A172 (cell line): ENCODE data around the gene DAND5. TPM values are rescaled to one million over a fixed set of nuclear protein-coding genes. Genes with fewer than 3 reads are reported as not detected.
A peak's percentile ranks its signal among the peaks of the same experiment; 100 is the strongest.

ENCODE experiments used
- DNase-seq: peaks from one replicate; pipeline ENCODE4 v3.0.0-alpha.2; 2015; ENCODE audit warnings: low spot score
- total RNA-seq: library from RNA; depleted of rRNA; stranded (reverse); fragments of >200 nt; shearing (Covaris generic); gene quantifications from 2 replicates; pipeline ENCODE4 v1.2.3, GENCODE V29; 2014; rRNA removed

Gene DAND5, protein sequence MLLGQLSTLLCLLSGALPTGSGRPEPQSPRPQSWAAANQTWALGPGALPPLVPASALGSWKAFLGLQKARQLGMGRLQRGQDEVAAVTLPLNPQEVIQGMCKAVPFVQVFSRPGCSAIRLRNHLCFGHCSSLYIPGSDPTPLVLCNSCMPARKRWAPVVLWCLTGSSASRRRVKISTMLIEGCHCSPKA
- 0.10 and 0.36 TPM in 2 replicates for total RNA-seq

GRCh38 chr19:12969292-12969988, at the start of gene DAND5:
Gene DAND5 (plus strand): TSS chr19:12969576. CDS start chr19:12969661, 85 bp downstream.
- no peak for DNase-seq

DNA sequence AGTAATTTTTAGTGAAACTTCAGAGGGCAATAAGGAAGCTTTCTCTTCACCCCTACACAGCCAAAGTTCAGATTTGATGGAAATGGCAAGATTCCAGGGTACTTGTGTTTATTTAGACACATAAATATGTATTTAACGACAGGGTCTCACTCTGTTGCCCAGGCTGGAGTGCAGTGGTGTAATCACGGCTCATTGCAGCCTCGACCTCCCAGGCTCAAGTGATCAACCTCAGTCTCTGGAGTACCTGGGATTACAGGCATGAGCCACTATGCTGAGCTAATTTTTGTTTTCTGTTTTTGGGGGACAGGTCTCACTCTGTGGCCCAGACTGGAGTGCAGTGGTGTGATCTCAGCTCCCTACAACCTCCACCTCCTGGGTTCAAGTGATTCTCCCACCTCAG, 48.3 kb upstream of the DAND5 start:
- DNase-seq = no peak

- no peak for DNase-seq
These were observed 46.4 kb upstream of the DAND5 start for GRCh38 chr19:12922959-12923358.

DNA sequence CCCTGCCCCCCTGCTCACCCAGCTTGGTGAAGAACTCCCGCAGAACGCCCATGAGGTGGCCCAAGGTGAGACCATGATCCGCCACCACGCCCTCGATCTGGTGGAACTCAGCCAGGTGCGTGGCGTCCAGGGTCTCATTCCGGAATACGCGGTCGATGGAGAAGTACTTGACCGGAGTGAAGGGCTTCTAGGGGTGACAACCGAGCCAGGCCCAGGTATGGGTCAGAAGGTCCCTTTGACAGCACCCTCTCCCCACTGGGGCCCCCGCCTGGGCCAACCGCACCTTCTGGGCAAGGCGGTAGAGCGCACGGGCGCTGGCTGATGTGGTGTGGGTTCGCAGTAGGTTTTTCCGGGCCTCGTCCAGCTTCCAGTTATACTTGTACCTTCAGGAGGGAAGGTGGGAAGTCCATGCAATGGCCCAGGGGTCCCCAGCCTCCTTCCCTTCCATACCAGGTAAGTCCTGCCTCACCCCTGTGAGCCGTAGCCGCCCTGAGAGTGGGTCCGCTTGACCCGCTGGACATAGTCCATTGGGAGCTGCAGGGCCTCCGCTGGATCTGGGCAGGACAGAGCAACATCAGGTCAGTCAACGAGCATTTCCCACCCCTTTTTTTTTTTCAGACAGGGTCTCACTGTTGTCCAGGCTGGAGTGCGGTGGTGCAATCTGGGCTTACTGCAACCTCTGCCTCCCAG, 44.6 kb upstream of the DAND5 start:
- DNase-seq = no peak

DNA sequence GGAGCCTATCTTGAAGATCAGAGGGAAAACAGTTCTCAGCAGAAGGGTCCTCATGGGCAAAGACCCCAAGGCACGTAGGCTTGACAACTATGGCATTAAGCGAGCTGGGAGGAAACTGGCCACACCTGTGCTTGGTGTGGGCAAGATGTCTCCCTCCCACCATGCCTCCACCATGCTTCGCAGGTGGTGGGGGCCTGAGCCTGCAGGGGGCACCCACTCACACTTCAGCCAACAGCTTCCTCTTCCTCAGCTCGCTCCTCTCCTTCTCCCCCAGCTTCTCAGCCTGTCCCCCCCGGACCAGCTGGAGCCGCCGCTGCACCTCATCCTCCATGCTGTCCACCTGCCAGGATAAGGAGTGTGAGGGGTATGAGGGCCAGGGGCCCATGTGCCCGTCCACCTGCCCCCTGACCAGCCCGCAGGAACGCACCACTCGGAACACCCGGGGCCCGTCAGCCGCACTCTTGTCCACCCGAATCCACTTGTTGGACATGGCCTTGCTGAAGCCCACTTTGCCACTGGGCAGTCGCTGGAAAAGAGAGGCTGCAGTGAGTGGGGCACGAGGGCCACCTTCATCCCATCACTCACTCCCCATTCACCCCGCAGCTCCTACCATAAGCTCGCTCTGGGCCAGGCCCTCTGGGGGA, 39.3 kb upstream of the DAND5 start:
- DNase-seq = no peak

DNA sequence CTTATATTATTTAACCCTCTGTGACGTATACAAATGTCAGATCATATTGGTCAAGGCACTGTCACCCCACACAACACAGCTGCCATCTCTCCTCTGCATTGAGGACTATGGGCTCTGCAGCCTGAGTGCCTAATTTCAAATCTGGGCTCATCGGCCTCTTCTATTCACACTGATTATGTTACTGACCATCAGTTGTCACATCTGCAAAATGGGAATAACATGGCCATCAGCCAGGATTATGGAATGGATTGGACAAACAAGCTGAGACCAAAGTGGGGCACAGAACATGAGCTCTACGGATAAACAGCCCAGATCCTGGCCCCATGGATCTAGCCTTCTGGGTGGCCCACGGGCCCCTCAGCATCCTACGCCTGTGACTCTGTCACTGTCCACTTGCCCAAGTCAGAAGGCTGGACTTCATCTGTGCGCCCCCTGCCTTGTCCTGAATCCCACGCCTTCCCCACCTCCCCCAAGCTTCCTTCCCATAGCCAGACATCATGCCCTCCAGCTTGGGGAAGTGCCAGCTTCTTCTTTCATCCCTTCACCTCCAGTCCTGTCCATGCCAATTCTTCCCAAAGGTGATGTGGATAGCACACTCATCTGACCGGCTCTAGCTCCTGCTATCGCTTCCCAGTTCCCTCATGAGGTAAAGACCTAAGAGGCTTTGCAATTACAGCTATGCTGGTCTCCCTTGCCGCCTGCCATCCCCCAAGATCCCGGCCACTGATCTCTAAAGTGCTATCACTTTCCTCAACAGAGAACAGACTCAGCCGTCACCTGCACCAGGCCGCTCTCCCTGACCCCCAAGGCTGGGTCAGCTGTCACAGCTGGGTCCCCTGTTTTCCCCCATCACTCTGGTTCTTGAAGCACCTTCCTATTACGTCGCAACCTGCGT, 36.7 kb upstream of the DAND5 start:
- DNase-seq = no peak

- DNase-seq = peak; percentile 88
These were observed 35.9 kb upstream of the DAND5 start, which contains the start of gene FARSA for GRCh38 chr19:12933287-12934072. Gene FARSA (minus strand): TSS chr19:12933711. CDS start chr19:12933696, 15 bp downstream.

GRCh38 chr19:12935071-12935470, 34.3 kb upstream of the DAND5 start:
- no peak for DNase-seq

- no peak for DNase-seq
These were observed 32.8 kb upstream of the DAND5 start for GRCh38 chr19:12936582-12936981.

DNA sequence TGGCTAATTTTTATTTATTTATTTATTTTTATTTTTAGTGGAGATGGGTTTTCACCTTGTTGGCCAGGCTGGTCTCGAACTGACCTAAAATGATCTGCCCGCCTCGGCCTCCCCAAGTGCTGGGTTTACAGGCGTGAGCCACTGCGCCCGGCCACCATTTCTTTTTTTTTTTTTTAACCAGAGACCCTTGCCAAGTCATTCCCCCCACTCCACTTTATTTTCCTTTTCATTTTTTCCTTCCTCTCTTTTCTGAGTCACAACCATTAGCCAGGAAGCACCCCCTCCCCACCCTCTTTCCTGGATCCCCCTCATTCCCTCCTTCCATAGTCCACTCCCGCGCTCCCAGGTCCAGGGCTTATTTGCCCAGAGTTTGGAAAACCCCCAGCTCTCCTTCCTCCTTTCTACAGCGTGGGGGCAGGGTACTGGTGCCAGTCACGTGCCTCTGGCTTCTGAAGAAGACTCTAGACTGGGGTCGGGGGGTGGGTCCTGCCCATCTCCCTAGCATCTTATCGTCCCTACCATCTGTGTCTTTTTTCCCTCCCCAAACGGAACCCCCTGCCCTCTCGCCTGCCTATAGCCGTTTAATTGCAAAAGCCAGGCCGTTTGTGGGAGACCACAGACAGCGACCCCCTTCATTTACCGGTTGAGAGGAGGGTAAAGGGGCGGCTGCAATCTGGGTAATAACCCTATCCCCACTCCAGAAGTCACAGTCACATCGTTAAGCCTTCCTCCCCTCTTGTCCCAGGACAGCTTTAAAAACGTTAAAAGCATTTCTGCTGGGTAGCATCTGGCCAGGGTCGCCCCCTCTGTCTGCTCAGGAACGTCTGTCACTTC, 32.1 kb upstream of the DAND5 start:
- peak; percentile 46 for DNase-seq

DNA sequence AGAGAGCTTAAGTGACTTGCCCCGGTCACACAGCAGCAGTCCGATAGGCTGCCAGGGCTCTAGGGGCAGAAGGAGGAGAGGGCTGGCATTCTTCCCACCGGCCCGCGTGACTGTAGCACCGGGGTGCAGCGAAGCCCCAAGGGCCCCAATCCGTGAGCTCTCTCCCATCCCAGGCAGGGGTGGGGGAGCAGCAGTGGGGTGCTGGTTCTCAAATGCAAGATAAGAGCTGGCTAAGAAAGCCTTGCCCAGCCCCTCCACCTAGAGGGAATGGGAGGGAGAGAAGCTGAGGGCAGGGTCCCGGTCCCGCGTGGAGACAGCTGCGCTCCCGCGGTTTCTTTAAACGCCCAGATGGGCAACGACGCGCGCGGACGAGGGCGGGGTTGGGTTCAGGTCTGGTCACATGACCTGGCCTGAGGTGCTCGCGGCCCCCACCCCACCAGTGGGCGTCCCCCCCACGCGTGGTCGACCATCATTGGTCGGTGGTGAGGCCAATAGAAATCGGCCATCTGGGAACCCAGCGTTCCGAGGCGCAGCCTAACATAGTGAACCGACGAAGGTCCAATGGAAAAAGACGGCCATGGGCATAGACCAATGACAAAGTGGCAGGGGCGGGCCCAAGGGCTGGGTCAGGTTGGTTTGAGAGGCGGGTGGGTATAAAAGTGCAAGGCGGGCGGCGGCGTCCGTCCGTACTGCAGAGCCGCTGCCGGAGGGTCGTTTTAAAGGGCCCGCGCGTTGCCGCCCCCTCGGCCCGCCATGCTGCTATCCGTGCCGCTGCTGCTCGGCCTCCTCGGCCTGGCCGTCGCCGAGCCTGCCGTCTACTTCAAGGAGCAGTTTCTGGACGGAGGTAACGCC, 31.2 kb upstream of the DAND5 start, which contains the start of gene CALR:
Gene CALR (plus strand): TSS at position 683 of the 852 bp plus-strand sequence. CDS start 71 bp downstream, at position 754.
- DNase-seq = peak; percentile 99

DNA sequence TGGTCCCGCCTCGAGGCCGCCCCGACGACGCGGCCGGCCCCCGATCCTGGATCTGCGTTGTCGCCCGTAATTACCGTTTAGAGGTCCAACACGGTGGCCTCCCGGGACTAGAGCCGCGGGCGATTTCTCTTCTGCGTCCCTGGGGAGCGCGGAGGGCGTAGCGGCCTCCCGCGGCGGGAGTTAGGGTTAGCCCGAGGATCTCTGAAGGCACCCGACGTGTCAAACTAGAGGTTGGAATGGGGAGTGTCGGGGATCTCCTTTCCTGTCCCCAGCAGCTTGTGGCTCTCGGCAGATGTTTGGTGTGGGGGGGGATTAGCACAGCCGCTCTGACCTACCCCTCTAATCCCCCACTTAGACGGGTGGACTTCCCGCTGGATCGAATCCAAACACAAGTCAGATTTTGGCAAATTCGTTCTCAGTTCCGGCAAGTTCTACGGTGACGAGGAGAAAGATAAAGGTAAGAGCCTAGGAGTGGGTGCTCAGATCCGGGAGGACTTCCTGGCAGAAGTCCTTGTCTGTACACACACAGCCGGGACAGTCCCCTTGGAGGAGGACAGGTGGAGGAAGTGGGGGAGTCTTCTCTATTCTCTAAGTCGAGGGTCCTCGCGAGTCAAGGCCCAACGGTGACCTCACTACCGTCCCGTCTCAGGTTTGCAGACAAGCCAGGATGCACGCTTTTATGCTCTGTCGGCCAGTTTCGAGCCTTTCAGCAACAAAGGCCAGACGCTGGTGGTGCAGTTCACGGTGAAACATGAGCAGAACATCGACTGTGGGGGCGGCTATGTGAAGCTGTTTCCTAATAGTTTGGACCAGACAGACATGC, 30.4 kb upstream of the DAND5 start:
- peak; percentile 34 for DNase-seq

DNA sequence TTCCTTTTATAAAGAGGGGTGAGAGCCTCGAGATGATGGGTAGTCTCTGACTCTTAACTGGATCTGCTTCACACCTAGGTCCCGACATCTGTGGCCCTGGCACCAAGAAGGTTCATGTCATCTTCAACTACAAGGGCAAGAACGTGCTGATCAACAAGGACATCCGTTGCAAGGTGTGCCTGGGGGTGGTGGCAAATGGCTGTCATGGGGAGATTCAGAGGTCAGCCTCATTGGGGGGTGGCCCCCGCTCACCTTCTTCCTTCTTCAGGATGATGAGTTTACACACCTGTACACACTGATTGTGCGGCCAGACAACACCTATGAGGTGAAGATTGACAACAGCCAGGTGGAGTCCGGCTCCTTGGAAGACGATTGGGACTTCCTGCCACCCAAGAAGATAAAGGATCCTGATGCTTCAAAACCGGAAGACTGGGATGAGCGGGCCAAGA, 29.4 kb upstream of the DAND5 start:
- DNase-seq = no peak

GRCh38 chr19:12940897-12941296, 28.5 kb upstream of the DAND5 start:
- no peak for DNase-seq

GRCh38 chr19:12943437-12944044, 25.8 kb upstream of the DAND5 start:
- DNase-seq = no peak

GRCh38 chr19:12944104-12944674, 25.2 kb upstream of the DAND5 start:
- DNase-seq = no peak
